GM18511 (cell line): ENCODE data around the gene GATAD2A.

ENCODE experiments used
- ATAC-seq: cut with Tn5 transposase; IDR thresholded peaks from one replicate; pipeline ENCODE4 v1.9.1; 2021; ENCODE audit warnings: mild to moderate bottlenecking, moderate library complexity; ENCODE audit not compliant: unreplicated experiment

Gene GATAD2A

DNA sequence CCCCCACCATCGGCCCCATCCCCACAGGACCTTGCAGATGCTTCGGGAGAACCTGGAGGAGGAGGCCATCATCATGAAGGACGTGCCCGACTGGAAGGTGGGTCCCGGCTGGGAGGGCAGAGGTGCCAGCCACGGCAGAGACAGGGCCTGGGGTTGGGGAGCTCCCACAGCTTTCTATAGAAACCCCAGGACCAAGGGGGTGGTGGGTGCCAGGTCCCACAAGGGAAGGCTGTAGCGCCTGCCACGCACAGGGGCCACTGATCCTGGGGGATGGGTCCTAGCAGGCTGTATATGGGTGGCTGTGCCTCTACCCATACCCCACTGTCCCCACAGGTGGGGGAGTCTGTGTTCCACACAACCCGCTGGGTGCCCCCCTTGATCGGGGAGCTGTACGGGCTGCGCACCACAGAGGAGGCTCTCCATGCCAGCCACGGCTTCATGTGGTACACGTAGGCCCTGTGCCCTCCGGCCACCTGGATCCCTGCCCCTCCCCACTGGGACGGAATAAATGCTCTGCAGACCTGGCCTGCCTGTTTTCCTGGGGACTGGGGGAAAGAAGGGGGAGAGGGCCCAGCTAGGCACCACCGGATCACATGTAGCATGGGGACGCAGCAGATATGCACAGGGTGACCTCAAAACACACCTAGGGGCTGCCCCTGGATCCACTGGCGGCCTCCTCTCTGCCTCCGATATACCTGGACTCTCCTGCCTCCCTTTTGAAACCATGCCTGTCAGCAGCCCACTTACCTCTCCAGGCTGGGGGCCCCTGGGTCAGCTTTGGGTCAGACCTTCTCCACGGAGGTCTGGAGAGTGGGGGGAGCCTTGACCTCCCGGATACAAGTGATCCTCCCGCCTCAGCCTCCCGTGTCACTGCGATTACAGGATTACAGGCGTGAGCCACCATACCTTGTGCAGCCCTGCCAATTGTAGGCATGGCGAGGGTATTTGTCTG is 122.5 kb downstream of the GATAD2A start:
- ATAC-seq = no peak

DNA sequence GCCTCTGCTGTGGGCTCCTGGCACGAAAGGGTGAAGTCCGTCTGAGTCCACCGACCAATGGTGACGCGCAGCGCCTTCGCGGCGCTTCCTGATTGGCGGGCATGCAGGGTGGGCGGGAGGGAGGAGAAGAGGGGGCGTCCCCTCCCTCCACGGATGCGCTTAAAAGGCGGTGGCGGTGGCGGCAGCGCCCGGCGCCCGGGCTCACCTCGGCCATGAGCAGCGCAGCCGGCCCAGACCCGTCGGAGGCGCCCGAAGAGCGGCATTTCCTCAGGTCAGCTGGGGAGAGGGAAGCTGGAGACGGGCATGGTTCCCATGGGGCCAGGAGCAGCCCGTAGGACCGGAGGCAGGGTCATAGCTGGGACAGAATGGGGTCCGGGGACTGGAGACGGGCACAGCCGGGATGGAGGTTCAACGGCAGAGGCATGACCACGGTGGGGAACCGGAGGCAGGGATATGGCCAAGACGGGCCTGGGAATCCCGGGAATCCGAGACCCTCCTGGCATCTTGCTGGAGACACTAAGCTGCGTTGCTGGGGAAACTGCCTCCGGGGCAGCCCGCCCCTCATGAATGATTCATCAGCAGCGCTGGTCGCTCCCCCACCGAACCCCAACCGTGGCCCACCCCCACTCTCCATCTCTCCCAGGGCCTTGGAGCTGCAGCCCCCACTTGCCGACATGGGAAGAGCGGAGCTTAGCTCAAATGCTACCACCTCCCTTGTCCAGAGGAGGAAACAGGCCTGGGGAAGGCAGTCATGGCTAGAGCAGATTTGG is 123.4 kb downstream of the GATAD2A start, which contains the start of gene YJEFN3:
YJEFN3 (plus strand) TSS at position 191 of the 770 bp plus-strand sequence; CDS start at position 213, 22 bp downstream.
- ATAC-seq = no peak

DNA sequence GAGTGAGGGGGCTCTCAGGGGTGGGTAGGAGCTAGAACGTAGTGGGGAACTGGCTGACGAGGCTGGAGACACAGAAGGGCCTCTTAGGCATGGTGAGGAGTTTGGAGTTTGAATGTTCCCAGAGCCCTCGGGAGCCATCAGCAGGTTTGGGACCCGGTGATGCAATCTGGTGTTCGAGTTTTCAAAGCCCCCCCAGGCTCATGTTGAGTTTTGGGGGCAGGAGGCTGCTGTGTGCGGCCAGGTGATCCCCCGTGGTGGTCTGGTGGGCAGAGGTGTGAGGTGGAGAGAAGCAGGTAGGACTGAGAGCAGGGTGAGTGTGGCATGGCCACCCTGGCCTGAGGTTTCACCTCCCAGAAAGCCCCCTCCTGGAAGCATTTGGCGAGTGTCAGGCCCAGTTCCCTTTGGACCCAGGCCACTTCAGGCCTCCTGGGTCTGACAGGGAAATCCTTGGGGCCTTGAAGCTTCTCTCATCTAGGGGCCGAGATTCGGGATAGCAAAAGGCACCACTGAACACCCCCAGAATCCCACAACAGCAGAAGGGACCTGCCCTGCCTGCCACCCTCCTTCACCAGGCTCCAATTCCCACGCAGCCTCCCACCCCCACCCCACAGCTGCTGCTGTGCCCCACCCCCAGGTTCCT is 124.4 kb downstream of the GATAD2A start:
- ATAC-seq = no peak

DNA sequence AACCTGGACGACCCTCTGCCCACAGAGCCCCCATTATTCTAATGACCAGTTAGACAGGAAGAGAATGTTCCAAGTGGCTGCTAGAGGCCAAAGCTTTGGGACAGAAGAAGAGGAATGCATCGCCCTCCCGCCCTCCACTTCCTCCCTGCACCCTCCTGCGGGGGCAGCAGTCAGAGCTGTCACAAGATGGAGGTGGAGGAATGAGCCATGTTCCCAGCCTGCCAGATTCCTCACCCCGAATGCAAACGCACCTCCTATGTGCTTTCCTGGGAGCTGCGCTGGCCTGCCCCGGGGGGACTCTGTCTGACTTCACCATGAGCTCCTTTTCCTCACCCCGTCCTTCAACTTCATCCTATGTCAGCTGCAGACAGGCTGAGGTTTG is 124.9 kb downstream of the GATAD2A start:
- ATAC-seq = no peak

DNA sequence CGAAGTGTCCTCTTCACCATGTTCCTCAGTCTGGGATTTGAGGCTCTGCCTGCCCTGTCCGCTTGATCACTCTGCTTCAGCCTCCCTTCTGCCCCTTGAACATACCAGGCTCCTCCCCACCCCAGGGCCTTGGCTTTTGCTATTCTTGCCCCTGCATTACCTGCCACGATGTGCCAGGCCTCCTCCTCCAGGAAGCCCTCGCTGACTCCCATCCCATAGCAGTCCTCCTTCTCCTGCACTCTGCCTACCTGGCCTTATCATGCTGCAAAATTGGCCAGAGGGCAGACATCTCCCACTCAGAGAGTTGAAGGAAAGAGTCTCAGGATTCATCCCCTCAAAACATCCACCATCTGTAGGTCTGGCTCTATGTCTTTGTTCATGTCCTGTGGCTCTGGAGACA is 125.4 kb downstream of the GATAD2A start:
- ATAC-seq = no peak

DNA sequence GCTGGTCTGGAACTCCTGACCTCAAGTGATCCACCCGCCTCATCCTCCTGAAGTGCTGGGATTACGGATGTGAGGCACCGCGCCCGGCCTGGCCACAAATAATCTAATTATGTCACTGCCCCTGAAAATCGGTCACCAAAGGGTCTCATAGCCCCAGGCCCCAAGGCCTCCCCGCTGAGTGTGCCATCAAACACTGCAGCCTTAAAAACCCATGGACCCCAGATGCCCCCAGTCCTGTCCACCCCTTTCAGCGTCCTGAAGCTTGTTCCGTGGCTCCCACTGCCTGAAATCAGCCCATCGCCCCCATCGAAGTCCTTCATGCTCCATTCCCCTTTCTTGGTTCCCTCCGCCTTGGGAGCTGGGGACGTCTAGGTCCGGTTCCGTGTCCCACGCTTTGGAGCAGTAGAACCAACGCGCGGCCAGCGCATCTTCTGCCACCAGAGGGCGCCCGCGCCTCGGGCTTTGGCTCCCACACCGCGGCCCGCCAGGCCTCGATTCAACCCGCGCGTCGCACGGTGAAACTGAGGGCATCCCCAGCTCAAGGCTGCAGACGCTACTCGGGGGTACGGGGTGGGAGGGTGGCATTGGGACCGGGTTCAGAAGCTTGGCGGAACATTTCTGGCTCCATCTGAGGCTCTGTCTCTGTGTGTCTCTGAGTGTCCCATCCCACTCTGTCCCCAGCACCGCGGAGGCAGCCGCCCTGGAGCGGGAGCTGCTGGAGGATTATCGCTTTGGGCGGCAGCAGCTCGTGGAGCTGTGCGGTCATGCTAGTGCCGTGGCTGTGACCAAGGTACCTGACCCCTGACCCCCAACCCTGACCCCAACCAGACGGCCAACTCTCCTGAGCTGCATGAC is 126.7 kb downstream of the GATAD2A start:
- no peak for ATAC-seq

DNA sequence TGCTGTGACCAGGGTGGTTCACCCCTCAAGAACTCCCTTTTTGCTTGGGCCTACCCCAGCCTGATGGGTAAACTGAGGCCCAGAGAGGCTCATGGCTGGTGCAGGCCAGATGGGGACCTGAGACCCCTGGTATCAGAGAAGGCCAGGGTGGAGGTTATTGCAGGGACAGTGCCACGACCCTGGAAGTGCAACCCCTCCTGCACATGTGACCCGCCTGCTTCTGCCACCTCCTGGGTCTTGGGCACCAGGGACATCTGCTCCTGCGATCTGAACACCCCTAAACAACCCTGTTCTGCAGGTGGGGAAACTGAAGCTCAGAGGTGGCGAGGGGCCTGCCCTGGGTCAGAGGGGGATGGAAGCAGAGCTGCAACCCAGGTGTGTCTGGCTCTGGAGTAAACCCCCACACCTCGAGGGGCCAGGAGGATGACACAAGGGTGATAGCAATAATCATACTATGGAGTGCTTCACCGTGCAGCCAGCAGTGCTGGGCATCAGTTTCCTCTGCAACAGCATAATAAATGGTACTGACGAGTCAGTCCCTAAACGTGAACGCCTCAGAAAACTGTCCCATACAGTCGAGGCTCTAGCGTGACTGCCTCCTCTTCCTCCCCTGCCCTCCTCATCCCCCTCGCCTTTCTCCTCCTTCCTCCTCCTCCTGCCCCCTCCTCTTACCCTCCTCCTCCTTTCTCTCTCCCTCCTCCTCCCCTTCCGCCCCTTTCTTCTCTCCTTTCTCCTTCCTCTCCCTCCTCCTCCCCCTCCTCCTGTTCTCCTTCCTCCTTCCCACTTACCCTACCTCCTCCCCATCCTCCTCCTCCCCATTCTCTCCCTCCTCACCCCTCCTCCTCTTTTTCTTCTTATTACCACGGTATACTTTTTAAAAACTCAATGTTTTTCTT is 127.6 kb downstream of the GATAD2A start:
- no peak for ATAC-seq

DNA sequence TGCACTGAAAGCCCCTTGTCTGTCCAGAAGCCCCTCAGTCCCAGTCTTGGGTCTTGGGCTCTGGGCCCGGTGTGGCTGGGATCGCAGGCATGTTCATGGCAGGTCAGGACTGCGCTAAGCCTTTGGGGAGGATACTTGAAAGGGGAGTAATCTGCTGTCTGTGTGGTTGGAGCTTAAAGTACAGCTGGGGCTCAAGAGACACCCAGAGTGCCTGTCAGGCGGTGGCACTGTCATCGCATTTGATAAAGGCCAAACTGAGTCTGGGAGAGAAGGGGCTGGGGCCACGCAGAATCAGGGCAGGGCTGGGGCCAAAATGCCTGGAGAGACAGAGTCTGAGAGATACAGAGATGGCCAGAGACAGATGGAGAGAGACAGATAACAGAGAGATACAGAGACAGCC is 128.4 kb downstream of the GATAD2A start:
- no peak for ATAC-seq

DNA sequence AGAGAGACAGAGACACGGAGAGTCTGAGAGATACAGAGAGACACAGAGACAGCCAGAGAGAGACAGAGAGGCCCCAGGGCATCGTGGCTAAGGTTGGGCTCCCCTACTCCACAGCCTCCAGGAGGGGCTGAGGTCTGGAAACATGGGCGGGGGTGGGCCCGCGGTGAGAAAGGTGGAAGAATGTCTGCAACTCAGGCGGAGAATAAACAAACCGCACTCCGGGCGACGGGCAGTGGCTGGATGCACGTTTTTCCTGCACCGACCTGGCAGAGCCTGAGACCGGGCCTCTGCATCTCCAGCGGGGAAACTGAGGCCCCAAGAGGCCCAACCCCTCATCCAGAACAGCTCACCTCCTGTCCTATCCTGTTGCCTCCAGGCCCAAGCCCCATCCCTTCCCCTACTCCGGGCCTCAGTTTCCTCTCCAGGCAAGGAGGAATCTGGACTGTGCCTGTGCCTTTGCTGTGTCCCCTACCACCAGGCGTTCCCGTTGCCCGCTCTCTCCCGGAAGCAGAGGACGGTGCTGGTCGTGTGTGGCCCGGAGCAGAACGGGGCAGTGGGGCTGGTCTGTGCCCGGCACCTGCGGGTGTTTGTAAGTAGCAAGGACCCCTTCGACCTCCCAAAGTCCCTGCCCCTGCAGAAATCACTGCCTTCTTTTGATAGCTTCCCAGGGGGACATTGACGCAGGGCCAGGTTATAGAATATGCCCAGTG is 129.2 kb downstream of the GATAD2A start:
- no peak for ATAC-seq

DNA sequence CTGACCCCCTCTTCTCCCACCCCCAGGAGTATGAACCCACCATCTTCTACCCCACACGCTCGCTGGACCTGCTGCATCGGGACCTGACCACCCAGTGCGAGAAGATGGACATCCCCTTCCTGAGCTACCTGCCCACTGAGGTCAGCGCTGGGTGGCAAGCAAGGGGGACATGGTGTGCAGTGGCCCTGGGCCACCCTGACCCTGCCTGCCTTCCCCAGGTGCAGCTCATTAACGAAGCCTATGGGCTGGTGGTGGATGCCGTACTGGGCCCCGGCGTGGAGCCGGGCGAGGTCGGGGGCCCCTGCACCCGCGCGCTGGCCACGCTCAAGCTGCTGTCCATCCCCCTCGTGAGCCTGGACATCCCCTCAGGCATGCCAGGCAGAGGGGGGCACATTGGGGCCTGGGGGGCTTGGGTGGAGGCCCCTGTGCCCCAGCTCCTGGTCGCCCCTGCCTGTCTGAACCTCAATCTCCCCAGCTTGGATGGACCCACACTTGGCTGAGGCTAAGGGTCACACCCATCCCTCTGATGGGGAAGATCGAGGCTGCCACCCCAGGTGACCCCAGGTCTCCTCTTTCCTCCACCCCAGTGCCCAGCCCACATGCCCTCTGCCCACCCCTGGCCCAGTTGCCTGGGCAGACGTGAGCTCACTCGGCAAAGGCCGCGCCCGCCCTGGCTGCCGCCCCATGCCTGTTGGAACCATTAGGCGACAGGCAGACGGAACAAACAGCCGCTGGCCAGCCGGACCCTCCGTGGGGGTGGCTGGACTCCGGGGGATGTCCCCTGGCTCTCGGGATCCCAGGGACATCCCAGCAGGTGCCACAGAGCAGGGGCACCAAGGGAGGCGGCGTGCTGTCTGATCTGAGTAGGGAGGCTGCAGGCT is 130.1 kb downstream of the GATAD2A start:
- ATAC-seq = no peak

DNA sequence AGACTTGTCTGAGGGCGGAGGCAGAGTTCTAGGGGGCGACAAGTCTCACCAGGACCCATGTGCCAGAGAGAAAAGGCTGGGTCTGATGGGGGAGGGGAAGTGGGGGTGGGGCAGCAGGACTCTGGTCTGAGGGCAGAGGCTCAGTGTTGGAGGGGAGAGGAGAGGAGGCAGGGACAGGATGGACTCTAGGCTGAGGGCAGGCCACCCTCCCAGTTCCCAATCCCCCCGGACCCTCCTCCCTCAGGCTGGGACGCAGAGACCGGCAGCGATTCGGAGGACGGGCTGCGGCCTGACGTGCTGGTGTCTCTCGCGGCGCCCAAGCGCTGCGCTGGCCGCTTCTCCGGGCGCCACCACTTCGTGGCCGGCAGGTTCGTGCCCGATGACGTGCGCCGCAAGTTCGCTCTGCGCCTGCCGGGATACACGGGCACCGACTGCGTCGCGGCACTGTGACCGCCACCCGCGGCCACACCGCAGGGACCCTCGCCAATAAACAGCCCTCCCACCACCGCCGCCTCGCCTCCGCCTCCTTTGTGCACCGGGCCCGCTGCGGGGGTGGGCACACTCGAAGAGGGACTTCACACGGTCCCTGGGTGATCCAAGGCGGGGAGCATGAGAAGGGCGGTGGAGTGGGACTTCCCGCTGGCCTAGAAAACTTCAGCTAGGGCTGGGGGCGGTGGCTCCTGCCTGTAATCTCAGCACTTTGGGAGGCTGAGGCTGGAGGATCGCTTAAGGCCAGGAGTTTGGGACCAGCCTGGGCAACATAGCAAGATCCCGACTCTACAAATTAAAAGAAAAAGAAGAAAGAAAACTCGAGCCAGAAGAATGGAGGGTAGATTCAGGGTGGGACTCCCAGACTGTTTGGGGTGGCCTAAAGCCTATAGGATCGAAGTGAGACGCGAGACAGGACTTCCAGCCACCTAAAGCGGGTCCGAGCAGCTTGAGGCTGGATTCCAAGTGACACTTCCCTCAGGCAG is 131.9 kb downstream of the GATAD2A start:
- no peak for ATAC-seq

DNA sequence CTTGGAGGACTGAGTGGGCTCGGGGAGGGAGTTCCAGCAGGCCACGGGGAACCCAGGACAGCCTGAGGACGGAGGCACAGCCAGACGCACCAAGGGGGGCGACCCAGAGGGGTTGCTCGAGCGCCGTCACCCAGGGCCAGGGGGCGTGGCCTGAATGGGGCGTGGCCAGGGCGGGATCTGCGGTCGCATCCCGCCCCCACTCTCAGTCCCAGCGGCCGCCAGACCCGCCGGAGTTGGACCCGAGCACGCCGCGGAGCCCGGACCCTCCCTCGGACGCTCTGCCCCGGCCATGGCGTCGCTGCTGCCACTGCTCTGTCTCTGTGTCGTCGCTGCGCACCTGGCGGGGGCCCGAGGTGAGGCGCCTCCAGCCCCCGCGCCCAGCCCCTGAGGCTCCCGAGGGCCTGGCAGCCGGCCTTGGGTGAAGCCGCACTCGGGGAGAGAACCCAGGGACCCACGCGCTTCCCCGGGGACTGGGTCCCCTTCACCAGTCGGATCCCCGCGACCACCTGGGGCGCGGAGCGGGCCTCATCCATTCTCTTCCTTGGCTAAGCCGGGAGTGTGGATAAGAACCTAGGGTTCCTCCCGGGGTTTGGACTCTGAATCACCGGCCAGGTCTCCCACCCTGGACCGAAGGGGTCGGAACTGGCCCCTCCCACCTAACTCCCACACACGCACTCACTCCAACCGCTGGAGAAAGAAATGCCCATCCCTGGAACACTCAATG is 132.7 kb downstream of the GATAD2A start, which contains the start of gene CILP2:
CILP2 (plus strand) TSS at position 205 of the 724 bp plus-strand sequence; CDS start at position 290, 85 bp downstream.
- ATAC-seq = no peak

DNA sequence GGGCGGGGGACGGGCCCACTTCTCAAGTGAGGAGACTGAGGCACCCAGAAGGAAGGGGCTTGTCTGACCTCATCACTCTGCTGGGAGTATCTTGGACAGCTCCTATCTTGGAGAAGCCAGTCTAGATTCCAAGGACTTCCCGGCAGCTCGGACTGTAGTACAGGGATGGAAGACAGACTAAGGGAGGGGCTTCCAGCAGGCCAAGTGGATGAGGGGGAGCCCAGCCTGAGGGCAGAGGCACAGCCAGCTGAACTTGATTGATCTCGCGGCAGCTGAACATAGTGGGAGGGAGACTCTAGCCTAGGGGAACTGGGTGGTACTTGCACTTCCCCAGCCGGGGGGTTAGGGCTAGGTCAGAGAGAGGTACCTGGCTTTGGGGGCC is 133.3 kb downstream of the GATAD2A start:
- no peak for ATAC-seq

DNA sequence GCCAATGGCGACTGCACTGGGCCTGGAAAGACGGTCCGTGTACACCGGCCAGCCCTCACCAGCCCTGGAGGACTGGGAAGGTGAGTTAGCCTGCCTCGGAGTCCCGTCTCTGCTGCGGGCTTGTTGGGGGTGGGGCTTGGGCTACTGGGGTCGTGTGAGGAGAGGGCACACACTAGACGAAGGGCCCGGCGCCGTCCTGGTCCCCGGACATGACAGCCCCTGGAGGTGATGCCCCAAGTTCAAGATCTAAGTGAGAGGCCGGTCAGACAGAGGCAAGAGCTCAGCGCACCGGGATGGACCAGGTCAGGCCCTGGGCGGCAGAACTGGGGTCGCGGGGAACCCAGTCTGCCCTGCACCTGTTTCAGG is 134.2 kb downstream of the GATAD2A start:
- ATAC-seq = no peak

DNA sequence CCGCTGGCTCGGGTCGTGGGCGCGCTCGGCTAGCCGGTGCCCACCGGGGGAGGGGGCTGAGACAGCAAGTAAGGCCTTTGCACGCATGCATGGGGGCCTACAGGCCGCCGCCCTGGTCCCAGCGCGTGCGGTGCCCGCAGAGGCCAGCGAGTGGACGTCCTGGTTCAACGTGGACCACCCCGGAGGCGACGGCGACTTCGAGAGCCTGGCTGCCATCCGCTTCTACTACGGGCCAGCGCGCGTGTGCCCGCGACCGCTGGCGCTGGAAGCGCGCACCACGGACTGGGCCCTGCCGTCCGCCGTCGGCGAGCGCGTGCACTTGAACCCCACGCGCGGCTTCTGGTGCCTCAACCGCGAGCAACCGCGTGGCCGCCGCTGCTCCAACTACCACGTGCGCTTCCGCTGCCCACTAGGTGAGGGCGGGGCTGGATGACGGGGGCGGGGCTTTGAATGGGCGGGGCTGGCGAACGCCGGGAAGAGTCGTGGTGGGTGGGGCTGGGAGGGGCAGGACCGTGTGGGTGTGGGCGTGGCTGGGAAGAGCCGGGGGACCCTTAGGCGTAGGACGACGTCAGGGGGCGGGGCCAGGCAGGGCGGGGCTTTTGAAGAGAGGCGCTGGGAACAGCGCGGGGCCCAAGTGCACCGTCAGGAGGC is 134.7 kb downstream of the GATAD2A start:
- ATAC-seq = no peak
